AG08396 (cell line): ENCODE results near the gene TRAF3.
"Not testable (repeated sequence)": the region's sequence is repeated elsewhere in the genome, so short reads cannot be mapped to it uniquely, and the experiment has no call there.

Experiments used
- DNase-seq: peaks from one replicate; pipeline ENCODE4 v3.0.0; 2012; ENCODE audit warnings: low spot score, mixed read lengths

Gene TRAF3

GRCh38 chr14:102807013-102807406 lies 29.8 kb downstream of the TRAF3 start:
- no peak for DNase-seq

- DNase-seq, result no peak
These were observed 32.6 kb downstream of the TRAF3 start for GRCh38 chr14:102809870-102810269.

GRCh38 chr14:102810523-102810922 lies 33.3 kb downstream of the TRAF3 start:
- DNase-seq, result no peak

- DNase-seq, result no peak
These were observed 34.2 kb downstream of the TRAF3 start for GRCh38 chr14:102811254-102811963.

- DNase-seq, result no peak
These were observed 34.7 kb downstream of the TRAF3 start for GRCh38 chr14:102811971-102812370.

GRCh38 chr14:102813691-102814090 lies 36.4 kb downstream of the TRAF3 start:
- DNase-seq, result no peak

GRCh38 chr14:102817318-102817717 lies 40.1 kb downstream of the TRAF3 start:
- no peak for DNase-seq

GRCh38 chr14:102817942-102818940 lies 41.0 kb downstream of the TRAF3 start:
- no peak for DNase-seq

GRCh38 chr14:102819176-102819628 lies 42.0 kb downstream of the TRAF3 start:
- no peak for DNase-seq

GRCh38 chr14:102819747-102820330 lies 42.6 kb downstream of the TRAF3 start:
- DNase-seq, result no peak

GRCh38 chr14:102821252-102821651 lies 44.0 kb downstream of the TRAF3 start:
- DNase-seq, result no peak

- DNase-seq, result no peak
These were observed 45.1 kb downstream of the TRAF3 start for GRCh38 chr14:102822311-102822863.

GRCh38 chr14:102822887-102823286 lies 45.6 kb downstream of the TRAF3 start:
- DNase-seq, result not testable (repeated sequence)

- no peak for DNase-seq
These were observed 46.3 kb downstream of the TRAF3 start for GRCh38 chr14:102823546-102823945.

GRCh38 chr14:102824832-102825231 lies 47.6 kb downstream of the TRAF3 start:
- DNase-seq, result peak; percentile 55

- no peak for DNase-seq
These were observed 48.3 kb downstream of the TRAF3 start for GRCh38 chr14:102825307-102826095.

- DNase-seq, result no peak
These were observed 48.9 kb downstream of the TRAF3 start for GRCh38 chr14:102826161-102826560.

- DNase-seq, result no peak
These were observed 49.8 kb downstream of the TRAF3 start for GRCh38 chr14:102826751-102827675.

GRCh38 chr14:102827716-102828115 lies 50.5 kb downstream of the TRAF3 start:
- no peak for DNase-seq

- DNase-seq, result no peak
These were observed 50.9 kb downstream of the TRAF3 start for GRCh38 chr14:102828151-102828550.
